22Rv1 (cell line): Measurements from ENCODE around the gene CLCF1.

Experiments
- H3K27ac ChIP-seq: fragments of 450-650 bp; 2 replicates; pipeline ENCODE4 v1.5.1; 2017
- CTCF ChIP-seq: fragments of 450-650 bp; IDR thresholded peaks from 2 replicates; pipeline ENCODE4 v1.5.1; 2017; ENCODE audit warnings: mild to moderate bottlenecking
- ZFX ChIP-seq: fragments of 450-650 bp; IDR thresholded peaks from 2 replicates; pipeline ENCODE4 v1.6.1; 2017; ENCODE audit warnings: antibody characterized with exemption, borderline replicate concordance

CLCF1 gene

GRCh38 chr11:67406969-67407687, 33.7 kb upstream of the CLCF1 start:
- TF ChIP-seq ZFX (no peak), CTCF (0 out of 2 replicates have a peak, but pooled peaks have one; percentile 5)
- no peak overlapping the region for H3K27ac ChIP-seq

GRCh38 chr11:67406420-67406968, 33.1 kb upstream of the CLCF1 start:
- H3K27ac ChIP-seq = no peak overlapping the region
- TF ChIP-seq ZFX (no peak), CTCF (no peak)

GRCh38 chr11:67405688-67406339, 32.4 kb upstream of the CLCF1 start:
- H3K27ac ChIP-seq = no peak overlapping the region
- TF ChIP-seq CTCF (no peak), ZFX (no peak)

- no peak overlapping the region for H3K27ac ChIP-seq
- no peak for TF ChIP-seq ZFX
- TF ChIP-seq CTCF = no peak
Measured at GRCh38 chr11:67405196-67405567, 31.8 kb upstream of the CLCF1 start.

GRCh38 chr11:67404515-67405195, 31.3 kb upstream of the CLCF1 start:
- no peak for TF ChIP-seq ZFX
- no peak for TF ChIP-seq CTCF
- no peak overlapping the region for H3K27ac ChIP-seq

- H3K27ac ChIP-seq = peak overlapping the region; percentile 96; the same call in 1 of the 2 replicates
Measured at GRCh38 chr11:67403085-67403484, 29.7 kb upstream of the CLCF1 start.

GRCh38 chr11:67402192-67402839, 28.9 kb upstream of the CLCF1 start:
- peak overlapping the region; percentile 96 for H3K27ac ChIP-seq
